ENCODE results near the gene ATXN7L3. TPM values are rescaled to one million over a fixed set of nuclear protein-coding genes. Genes with fewer than 3 reads are reported as not detected.
A peak's percentile ranks its signal among the peaks of the same experiment; 100 is the strongest.

Gene ATXN7L3
- total RNA-seq, 1 experiment from 2014 or later = 59.3 TPM

DNA sequence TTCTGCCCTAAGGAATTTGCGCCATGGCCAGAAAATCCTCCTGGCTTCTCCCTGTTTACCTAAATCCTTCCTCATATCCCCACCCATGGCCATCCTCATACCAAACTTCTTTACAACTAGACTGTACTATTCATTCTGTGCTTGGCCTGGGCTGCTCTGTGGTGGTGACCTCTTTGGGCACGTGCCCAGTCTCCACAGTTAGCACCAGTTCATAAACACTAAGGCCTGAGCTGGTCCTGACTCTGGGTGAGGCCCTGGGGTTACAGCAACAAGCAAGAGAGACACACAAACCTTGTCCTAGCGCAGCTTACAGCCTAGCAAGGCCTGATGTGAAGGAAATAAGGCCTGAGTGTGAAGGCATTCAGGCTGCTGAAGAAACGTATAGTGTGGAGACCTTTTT lies 3.1 kb upstream of the ATXN7L3 start:
- Histone ChIP-seq H3K27ac (no peak overlapping the region), H2AFZ (no peak overlapping the region)
- POLR2A ChIA-PET (ENCODE audit: unreplicated experiment) = no interaction called here

DNA sequence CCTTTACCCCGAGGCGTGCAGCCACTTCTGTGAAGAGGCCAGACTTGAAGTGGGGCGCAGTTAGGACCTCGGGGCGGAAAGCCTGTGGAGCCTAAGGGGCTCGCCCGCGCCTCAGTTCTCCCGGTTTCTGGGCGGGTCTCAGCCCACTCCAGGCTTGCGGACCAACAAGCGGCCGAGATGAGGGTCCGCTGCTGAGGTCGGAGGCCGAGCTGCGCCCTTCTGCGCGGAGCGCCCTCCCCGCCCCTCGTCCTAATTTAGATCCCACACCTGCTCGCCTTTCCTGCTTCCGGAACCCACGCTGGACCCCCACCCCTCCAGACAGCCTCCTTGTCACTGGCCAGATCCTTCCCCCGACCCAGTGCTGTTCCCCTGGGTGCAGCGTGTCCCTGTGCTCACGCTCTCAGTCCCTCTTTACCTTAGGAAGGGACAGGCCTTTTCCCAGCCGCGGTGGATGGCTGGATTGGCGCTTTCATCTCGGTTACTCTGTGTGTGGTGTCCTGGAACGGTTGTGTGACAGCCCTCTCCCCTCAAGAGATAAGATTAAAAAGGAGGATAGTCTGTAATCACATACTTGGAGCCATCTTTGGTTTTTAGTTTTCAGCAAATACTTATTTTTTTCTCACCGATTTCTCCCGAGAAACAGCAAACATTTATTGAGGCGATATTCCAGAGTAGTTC lies 933 bp upstream of the ATXN7L3 start:
- peaks cover 35% of the 10 kb centered on the region for H3K4me1 ChIP-seq (replicated peaks; ENCODE audit: insufficient read depth)
- DNase-seq = no peak
- H3K27ac ChIP-seq = peak overlapping the region; percentile 77
- peak overlapping the region; percentile 92 for H3K4me3 ChIP-seq
- intact Hi-C loops (cut with micrococcal nuclease; ENCODE audit: unreplicated experiment) = loop anchor here (1.0 kb wide), 1 partner anchor 18 kb away; no protein-coding TSS in a partner anchor
- TF ChIP-seq CTCF (conservative IDR thresholded peaks at IDR 0.05) (no peak), EZH2 (IDR thresholded peaks at IDR 0.05; ENCODE audit: low read depth) (no peak)
- no peaks in the 10 kb centered on the region for H3K9me3 ChIP-seq (ENCODE audit: insufficient read depth, low read depth)
- peaks cover 37% of the 10 kb centered on the region for H3K79me2 ChIP-seq (ENCODE audit: low read depth)
- no peaks in the 10 kb centered on the region for H3K27me3 ChIP-seq (ENCODE audit: insufficient read depth, low read depth)
- peaks cover 44% of the 10 kb centered on the region for H3F3A ChIP-seq (ENCODE audit: insufficient read depth, low read depth)
- CTCF ChIA-PET = no interaction called here
- no peaks in the 10 kb centered on the region; the same call in 1 of the 2 replicates for H4K20me1 ChIP-seq (ENCODE audit: insufficient read depth)
- H3K4me2 ChIP-seq = peak overlapping the region; percentile 94
- H2AFZ ChIP-seq = peak overlapping the region; percentile 93
- POLR2A ChIA-PET (ENCODE audit: unreplicated experiment) = no interaction called here
- BruUV-seq (replicated peaks) = TSS peak; percentile 51
- no peaks in the 10 kb centered on the region for H3K9me2 ChIP-seq (ENCODE audit: insufficient read depth)
- no peaks in the 10 kb centered on the region; the same call in none of the 2 replicates for H3K36me3 ChIP-seq (ENCODE audit: low read depth)

More for the DNA sequence above, 3.1 kb upstream of the ATXN7L3 start:
- Histone ChIP-seq H3K4me1 (replicated peaks; ENCODE audit: insufficient read depth) (peaks cover 31% of the 10 kb centered on the region), H3K9me2 (ENCODE audit: insufficient read depth) (no peaks in the 10 kb centered on the region), H3K27me3 (ENCODE audit: insufficient read depth, low read depth) (no peaks in the 10 kb centered on the region), H3K4me2 (no peak overlapping the region), H4K20me1 (ENCODE audit: insufficient read depth) (no peaks in the 10 kb centered on the region), H3K79me2 (ENCODE audit: low read depth) (peaks cover 25% of the 10 kb centered on the region), H3K4me3 (no peak overlapping the region), H3F3A (ENCODE audit: insufficient read depth, low read depth) (peaks cover 49% of the 10 kb centered on the region), H3K9me3 (ENCODE audit: insufficient read depth, low read depth) (no peaks in the 10 kb centered on the region), H3K36me3 (ENCODE audit: low read depth) (no peaks in the 10 kb centered on the region)
- CTCF ChIA-PET = no interaction called here
- DNase-seq = no peak
- intact Hi-C loops (cut with micrococcal nuclease; ENCODE audit: unreplicated experiment) = no loop called here
- TF ChIP-seq CTCF (conservative IDR thresholded peaks at IDR 0.05) = no peak
- no TSS peak for BruUV-seq (replicated peaks)

GRCh38 chr17:44198721-44199552 lies 747 bp downstream of the ATXN7L3 start:
- BruUV-seq (replicated peaks) = TSS peak; percentile 31
- Histone ChIP-seq H3F3A (ENCODE audit: insufficient read depth, low read depth) (peaks cover 38% of the 10 kb centered on the region), H2AFZ (0 out of 2 replicates have a peak overlapping the region, but pooled peaks have one; percentile 71), H3K4me1 (replicated peaks; ENCODE audit: insufficient read depth) (peaks cover 27% of the 10 kb centered on the region), H3K79me2 (ENCODE audit: low read depth) (peaks cover 45% of the 10 kb centered on the region), H3K36me3 (ENCODE audit: low read depth) (peaks cover 7% of the 10 kb centered on the region), H3K27me3 (ENCODE audit: insufficient read depth, low read depth) (no peaks in the 10 kb centered on the region), H3K4me3 (peak overlapping the region; percentile 92), H3K9me3 (ENCODE audit: insufficient read depth, low read depth) (no peaks in the 10 kb centered on the region), H3K9me2 (ENCODE audit: insufficient read depth) (no peaks in the 10 kb centered on the region), H3K4me2 (peak overlapping the region; percentile 81), H4K20me1 (ENCODE audit: insufficient read depth) (peaks cover 3% of the 10 kb centered on the region), H3K27ac (peak overlapping the region; percentile 64)
- intact Hi-C loops (cut with micrococcal nuclease; ENCODE audit: unreplicated experiment) = loop anchor here (1.0 kb wide), 2 partner anchors 12 to 126 kb away; no protein-coding TSS in a partner anchor
- TF ChIP-seq CTCF (conservative IDR thresholded peaks at IDR 0.05) (no peak; the same call in 1 of the 2 replicates), EZH2 (IDR thresholded peaks at IDR 0.05; ENCODE audit: low read depth) (no peak)
- CTCF ChIA-PET = interaction anchor here (1.2 kb wide), 1 partner anchor 12 kb away, joined by 3 read pairs; the partner anchor contains the start of gene TMUB2
- DNase-seq = peak in 1 of 2 experiments; percentile 52
- POLR2A ChIA-PET (ENCODE audit: unreplicated experiment) = interaction anchor here (0.6 to 1.0 kb wide), 3 partner anchors 10 to 128 kb away, joined by 4 to 6 read pairs (median 4); partner anchors contain the start of gene TMUB2

Data from PC-9 (cell line).